Muscle of leg (tissue), 11 donors: ENCODE measurements around the gene MAP4K5. TPM values are rescaled to one million over a fixed set of nuclear protein-coding genes. Genes with fewer than 3 reads are reported as not detected.
"Not testable (repeated sequence)": the region's sequence is repeated elsewhere in the genome, so short reads cannot be mapped to it uniquely, and the experiment has no call there.

Experiments
- DNase-seq: peaks from one replicate; pipeline ENCODE4 v3.0.0; 2013
- H3K27ac ChIP-seq: one replicate; pipeline ENCODE4 v1.5.1; 2013; ENCODE audit warnings: mild to moderate bottlenecking, low read length, control low read depth
- H3K27me3 ChIP-seq: one replicate; pipeline ENCODE4 v1.6.1; 2013; ENCODE audit warnings: low read length; ENCODE audit not compliant: control insufficient read depth, insufficient read depth
- H3K36me3 ChIP-seq: one replicate; pipeline ENCODE4 v1.6.1; 2013; ENCODE audit warnings: low read length; ENCODE audit not compliant: control insufficient read depth, insufficient read depth
- H3K4me1 ChIP-seq: one replicate; pipeline ENCODE4 v1.6.1; 2013; ENCODE audit warnings: low read length; ENCODE audit not compliant: control insufficient read depth, insufficient read depth
- H3K4me3 ChIP-seq: one replicate; pipeline ENCODE4 v1.5.1; 2013; ENCODE audit warnings: low read length, control low read depth
- H3K9me3 ChIP-seq: replicated peaks from 2 replicates; pipeline ENCODE4 v1.6.1; 2013; ENCODE audit warnings: low read depth, low read length; ENCODE audit not compliant: control insufficient read depth
- WGBS: methylation state at CpG from one replicate; pipeline ENCODE4 v1.1.5; 2013; ENCODE audit warnings: missing lambda C conversion rate; ENCODE audit not compliant: insufficient coverage; 5-methylcytosine and 5-hydroxymethylcytosine counted together
- polyA plus RNA-seq, 8 donors: library from polyadenylated mRNA; unstranded; fragments of 120-200 nt; gene quantifications; one replicate each; pipeline versions ENCODE4 v1.2.1 to v1.2.3, GENCODE V29; 2013; ENCODE audit warnings: inconsistent platforms in 1 of 8, low replicate concordance in 1 of 8; ENCODE audit not compliant: insufficient read length in 8 of 8, insufficient read depth in 1 of 8
- total RNA-seq: library from RNA; stranded (reverse); fragments of 120-200 nt; gene quantifications from one replicate; pipeline ENCODE4 v1.2.4, GENCODE V29; 2013

The MAP4K5 gene
- total and polyA plus RNA-seq, 9 donors, result 19.7 to 40.9 (median 31.6) TPM

DNA sequence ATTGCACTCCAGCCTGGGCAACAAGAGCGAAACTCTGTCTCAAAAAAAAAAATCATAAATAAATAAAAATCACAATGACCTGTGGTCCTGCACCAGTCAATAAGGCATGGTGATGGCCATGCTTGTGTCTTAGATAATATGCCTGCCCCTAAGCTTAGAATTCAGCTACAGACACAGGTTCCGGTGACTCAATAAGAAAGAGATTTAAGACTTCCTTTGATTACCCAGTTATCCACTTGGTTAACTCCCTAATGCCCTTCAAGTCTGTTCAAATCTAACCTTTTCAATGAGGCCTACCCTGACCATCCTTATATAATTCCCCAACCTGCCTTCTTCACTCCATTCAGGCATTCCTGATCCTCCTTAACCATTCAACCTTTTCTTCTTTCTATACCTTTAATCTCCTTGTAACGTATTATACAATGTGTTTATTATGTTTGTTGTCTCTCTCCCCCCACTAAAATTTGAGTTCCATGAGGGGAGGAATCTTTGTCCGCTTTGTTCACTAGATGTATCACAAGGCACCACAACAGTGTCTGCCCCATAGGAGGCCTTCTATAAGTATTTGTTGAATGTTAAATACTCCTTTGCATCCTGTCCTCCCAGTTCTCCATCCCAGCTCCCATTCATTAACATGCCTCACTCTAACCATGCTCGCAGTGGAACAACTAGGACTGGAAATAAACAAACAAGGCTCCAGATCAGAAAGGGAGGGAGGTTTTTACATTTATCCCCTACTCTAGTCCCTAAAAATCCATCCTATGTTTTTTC, 8.9 kb downstream of the MAP4K5 start:
- 100% methylated on average over 1 of the region's 5 CpGs for WGBS
- H3K27ac ChIP-seq, result no peak overlapping the region
- no peaks in the 10 kb centered on the region for H3K27me3 ChIP-seq
- H3K36me3 ChIP-seq, result peaks cover 7% of the 10 kb centered on the region
- no peaks in the 10 kb centered on the region for H3K9me3 ChIP-seq
- H3K4me1 ChIP-seq, result no peaks in the 10 kb centered on the region
- no peak overlapping the region for H3K4me3 ChIP-seq
- DNase-seq, result no peak

- no peaks in the 10 kb centered on the region for H3K9me3 ChIP-seq
- no peaks in the 10 kb centered on the region for H3K27me3 ChIP-seq
- H3K36me3 ChIP-seq, result peaks cover 9% of the 10 kb centered on the region
- H3K4me1 ChIP-seq, result no peaks in the 10 kb centered on the region
- no CpG with 5 or more reads among the region's 1 CpG for WGBS
- H3K27ac ChIP-seq, result no peak overlapping the region
- H3K4me3 ChIP-seq, result no peak overlapping the region
- no peak for DNase-seq
Measured at GRCh38 chr14:50521912-50522341, 10.4 kb downstream of the MAP4K5 start.

DNA sequence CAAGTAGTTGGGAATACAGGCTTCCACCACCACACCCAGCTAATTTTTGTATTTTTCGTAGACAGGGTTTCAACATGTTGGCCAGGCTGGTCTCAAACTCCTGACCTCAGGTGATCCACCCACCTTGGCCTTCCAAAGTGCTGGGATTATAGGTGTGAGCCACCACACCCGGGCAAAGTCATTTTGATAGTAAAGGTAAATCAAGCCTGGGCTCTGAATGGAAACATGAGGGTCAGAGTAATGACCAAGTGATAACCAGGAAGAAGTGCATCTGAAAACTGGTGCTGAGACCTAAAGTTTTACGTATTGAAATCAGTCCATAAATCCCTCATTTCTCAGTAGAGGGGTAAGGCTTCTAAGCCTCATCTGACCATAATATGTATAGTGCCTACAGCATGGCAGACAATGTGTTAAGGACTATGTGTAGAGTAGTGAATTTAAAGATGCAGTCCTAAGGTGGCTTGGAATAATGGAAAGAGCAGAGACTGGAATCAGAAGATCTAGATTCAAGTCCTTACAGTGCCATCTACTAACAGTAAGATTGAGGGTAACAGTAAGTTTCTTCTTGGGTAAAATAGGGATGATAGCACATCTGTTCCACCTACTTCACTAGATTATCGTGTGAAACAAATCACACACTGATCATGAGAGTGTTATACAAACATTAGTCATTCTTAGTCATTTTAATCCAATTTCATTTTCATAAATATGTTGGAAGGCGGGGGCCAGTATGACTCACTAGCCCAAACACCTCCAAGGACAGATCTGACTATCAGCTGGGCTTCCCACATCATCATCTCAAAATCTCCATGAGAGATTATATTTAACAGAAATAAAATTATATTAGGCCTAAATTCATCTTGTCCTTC, 11.2 kb downstream of the MAP4K5 start:
- no peaks in the 10 kb centered on the region for H3K9me3 ChIP-seq
- no peak overlapping the region for H3K4me3 ChIP-seq
- H3K27me3 ChIP-seq, result no peaks in the 10 kb centered on the region
- no peaks in the 10 kb centered on the region for H3K4me1 ChIP-seq
- peaks cover 9% of the 10 kb centered on the region for H3K36me3 ChIP-seq
- WGBS, result no CpG with 5 or more reads among the region's 5 CpGs
- no peak overlapping the region for H3K27ac ChIP-seq
- DNase-seq, result no peak

- no peak for DNase-seq
- no CpG with 5 or more reads among the region's 2 CpGs for WGBS
- no peaks in the 10 kb centered on the region for H3K4me1 ChIP-seq
- no peak overlapping the region for H3K27ac ChIP-seq
- H3K27me3 ChIP-seq, result no peaks in the 10 kb centered on the region
- H3K4me3 ChIP-seq, result no peak overlapping the region
- H3K36me3 ChIP-seq, result peaks cover 7% of the 10 kb centered on the region
- no peaks in the 10 kb centered on the region for H3K9me3 ChIP-seq
Measured at GRCh38 chr14:50516091-50516490, 16.3 kb downstream of the MAP4K5 start.

DNA sequence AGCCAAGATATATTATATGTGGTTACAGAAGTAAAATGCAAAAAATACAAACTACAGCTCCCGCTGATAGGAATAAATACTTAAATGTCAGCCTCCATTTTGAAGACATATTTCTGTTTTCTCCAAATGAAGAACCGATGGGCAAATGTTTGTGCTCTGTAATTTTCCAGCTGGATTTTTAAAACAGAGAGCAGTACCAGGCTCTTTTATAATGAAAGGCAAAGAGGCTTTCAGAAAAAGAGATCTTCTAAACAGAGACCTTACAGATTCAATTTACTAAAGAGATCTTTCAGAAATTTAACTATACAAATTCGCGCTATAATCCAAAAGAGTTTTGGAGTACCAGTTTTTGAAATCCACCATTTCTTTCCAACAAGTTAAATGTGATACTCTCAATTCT, 19.9 kb downstream of the MAP4K5 start:
- Histone ChIP-seq H3K9me3 (no peaks in the 10 kb centered on the region), H3K4me3 (no peak overlapping the region), H3K36me3 (no peaks in the 10 kb centered on the region), H3K27ac (no peak overlapping the region), H3K4me1 (no peaks in the 10 kb centered on the region), H3K27me3 (no peaks in the 10 kb centered on the region)
- DNase-seq, result no peak
- WGBS, result no CpG with 5 or more reads among the region's 4 CpGs

GRCh38 chr14:50510157-50510556, 22.2 kb downstream of the MAP4K5 start:
- no peak for DNase-seq
- H3K4me3 ChIP-seq, result no peak overlapping the region
- 100% methylated on average over 1 of the region's 7 CpGs for WGBS
- H3K27ac ChIP-seq, result no peak overlapping the region
- no peaks in the 10 kb centered on the region for H3K4me1 ChIP-seq
- H3K36me3 ChIP-seq, result no peaks in the 10 kb centered on the region
- no peaks in the 10 kb centered on the region for H3K9me3 ChIP-seq
- H3K27me3 ChIP-seq, result no peaks in the 10 kb centered on the region

DNA sequence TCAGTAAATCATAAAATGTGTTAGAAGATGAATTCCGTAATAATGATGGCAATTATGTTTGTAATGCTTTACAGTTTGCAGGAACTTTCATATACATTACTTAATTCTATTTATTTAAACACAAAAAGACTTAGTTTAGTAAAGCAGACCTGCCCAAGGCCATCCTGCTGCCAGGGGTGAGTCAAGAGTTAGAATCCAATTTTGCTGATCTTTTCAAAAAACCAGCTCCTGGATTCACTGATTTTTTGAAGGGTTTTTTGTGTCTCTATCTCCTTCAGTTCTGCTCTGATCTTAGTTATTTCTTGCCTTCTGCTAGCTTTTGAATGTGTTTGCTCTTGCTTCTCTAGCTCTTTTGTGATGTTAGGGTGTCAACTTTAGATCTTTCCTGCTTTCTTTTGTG, 25.3 kb downstream of the MAP4K5 start:
- DNase-seq, H3K27ac ChIP-seq, H3K4me3 ChIP-seq, H3K4me1 ChIP-seq, H3K27me3 ChIP-seq, H3K36me3 ChIP-seq, H3K9me3 ChIP-seq: not testable (repeated sequence)
- no CpG with 5 or more reads among the region's 1 CpG for WGBS

GRCh38 chr14:50501642-50502041, 30.7 kb downstream of the MAP4K5 start:
- no peaks in the 10 kb centered on the region for H3K27me3 ChIP-seq
- no CpG with 5 or more reads among the region's 2 CpGs for WGBS
- H3K9me3 ChIP-seq, result no peaks in the 10 kb centered on the region
- no peaks in the 10 kb centered on the region for H3K36me3 ChIP-seq
- no peak overlapping the region for H3K4me3 ChIP-seq
- no peaks in the 10 kb centered on the region for H3K4me1 ChIP-seq
- DNase-seq, result no peak
- no peak overlapping the region for H3K27ac ChIP-seq

GRCh38 chr14:50497351-50497750, 35.0 kb downstream of the MAP4K5 start:
- H3K36me3 ChIP-seq, result no peaks in the 10 kb centered on the region
- H3K27ac ChIP-seq, result no peak overlapping the region
- DNase-seq, result peak; percentile 68
- no peak overlapping the region for H3K4me3 ChIP-seq
- no peaks in the 10 kb centered on the region for H3K27me3 ChIP-seq
- H3K9me3 ChIP-seq, result no peaks in the 10 kb centered on the region
- H3K4me1 ChIP-seq, result no peaks in the 10 kb centered on the region
- WGBS, result 22% methylated on average over 1 of the region's 2 CpGs

GRCh38 chr14:50489851-50490250, 42.5 kb downstream of the MAP4K5 start:
- peaks cover 2% of the 10 kb centered on the region for H3K36me3 ChIP-seq

More at GRCh38 chr14:50489851-50490250, 42.5 kb downstream of the MAP4K5 start:
- Histone ChIP-seq H3K27ac (no peak overlapping the region), H3K27me3 (no peaks in the 10 kb centered on the region), H3K4me3 (no peak overlapping the region), H3K9me3 (no peaks in the 10 kb centered on the region), H3K4me1 (no peaks in the 10 kb centered on the region)
- no CpG with 5 or more reads among the region's 3 CpGs for whole genome bisulfite sequencing
- no peak for DNase-seq
